Measurements from ENCODE around the gene F3. TPM values are rescaled to one million over a fixed set of nuclear protein-coding genes. Genes with fewer than 3 reads are reported as not detected.
"Not testable (repeated sequence)": the region's sequence is repeated elsewhere in the genome, so short reads cannot be mapped to it uniquely, and the experiment has no call there.

Gene F3
- total and polyA plus RNA-seq, 12 donors = 11.8 to 50.9 (median 23.9) TPM

DNA sequence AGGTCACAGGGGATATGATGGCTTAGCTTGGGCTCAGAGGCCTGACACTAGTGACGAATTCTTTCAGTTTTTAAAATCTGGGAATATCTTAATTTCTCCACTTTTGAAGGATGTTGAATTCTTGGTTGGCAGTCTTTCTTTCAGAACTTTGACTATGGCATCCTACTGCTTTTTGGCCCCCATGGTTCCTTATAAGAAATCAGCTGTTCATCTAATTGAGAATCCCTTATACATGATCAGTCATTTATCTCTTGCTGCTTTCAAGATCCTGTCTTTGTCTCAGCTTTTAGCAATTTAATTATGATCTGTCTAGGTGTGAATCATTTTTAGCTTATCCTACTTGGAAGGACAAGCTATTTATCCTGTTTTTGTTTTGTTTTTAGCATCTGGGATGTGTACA, 31.2 kb upstream of the F3 start:
- H3K36me3 ChIP-seq (replicated peaks in 1 of 2) = no peaks in the 10 kb centered on the region
- H3K27ac ChIP-seq = no peak overlapping the region
- no peaks in the 10 kb centered on the region for H3K9me3 ChIP-seq (replicated peaks in 1 of 3)
- no peaks in the 10 kb centered on the region for H3K27me3 ChIP-seq
- no peak overlapping the region for H3K4me3 ChIP-seq
- WGBS, 4 donors = 89 to 94% (median 93%) methylated on average over 1 of the region's 1 CpG
- TF ChIP-seq, protein P1, sequence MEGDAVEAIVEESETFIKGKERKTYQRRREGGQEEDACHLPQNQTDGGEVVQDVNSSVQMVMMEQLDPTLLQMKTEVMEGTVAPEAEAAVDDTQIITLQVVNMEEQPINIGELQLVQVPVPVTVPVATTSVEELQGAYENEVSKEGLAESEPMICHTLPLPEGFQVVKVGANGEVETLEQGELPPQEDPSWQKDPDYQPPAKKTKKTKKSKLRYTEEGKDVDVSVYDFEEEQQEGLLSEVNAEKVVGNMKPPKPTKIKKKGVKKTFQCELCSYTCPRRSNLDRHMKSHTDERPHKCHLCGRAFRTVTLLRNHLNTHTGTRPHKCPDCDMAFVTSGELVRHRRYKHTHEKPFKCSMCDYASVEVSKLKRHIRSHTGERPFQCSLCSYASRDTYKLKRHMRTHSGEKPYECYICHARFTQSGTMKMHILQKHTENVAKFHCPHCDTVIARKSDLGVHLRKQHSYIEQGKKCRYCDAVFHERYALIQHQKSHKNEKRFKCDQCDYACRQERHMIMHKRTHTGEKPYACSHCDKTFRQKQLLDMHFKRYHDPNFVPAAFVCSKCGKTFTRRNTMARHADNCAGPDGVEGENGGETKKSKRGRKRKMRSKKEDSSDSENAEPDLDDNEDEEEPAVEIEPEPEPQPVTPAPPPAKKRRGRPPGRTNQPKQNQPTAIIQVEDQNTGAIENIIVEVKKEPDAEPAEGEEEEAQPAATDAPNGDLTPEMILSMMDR (IDR thresholded peaks at IDR 0.05) = no peak
- TF ChIP-seq POLR2A (IDR thresholded peaks at IDR 0.05) = no peak
- no peak for DNase-seq
- no peaks in the 10 kb centered on the region for H3K4me1 ChIP-seq (replicated peaks in 1 of 2)
- intact Hi-C loops (cut with DNase I) = no loop called here

DNA sequence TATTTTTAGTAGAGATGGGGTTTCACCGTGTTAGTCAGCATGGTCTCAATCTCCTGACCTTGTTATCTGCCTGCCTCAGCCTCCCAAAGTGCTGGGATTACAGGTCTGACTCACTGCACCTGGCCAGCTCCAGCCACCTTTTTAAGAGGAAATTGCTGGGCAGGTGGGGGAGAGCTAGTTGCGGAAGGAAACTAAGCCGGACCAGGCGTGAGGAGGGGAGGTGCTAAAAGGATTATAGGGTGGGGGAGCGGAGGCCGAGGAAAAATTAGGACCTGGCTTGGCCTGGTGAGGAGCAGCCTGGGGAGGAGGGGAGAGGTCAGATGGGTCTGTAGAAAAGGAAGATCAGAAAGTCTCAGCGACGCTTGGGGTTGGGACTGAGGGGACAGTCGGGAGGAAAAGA, 29.4 kb upstream of the F3 start:
- 82 to 93% (median 85%) methylated on average over 9 of the region's 9 CpGs for WGBS, 4 donors
- H3K9me3 ChIP-seq (replicated peaks in 1 of 3); H3K4me3 ChIP-seq; DNase-seq; intact Hi-C loops (cut with DNase I); H3K36me3 ChIP-seq (replicated peaks in 1 of 2); H3K27me3 ChIP-seq; H3K27ac ChIP-seq; H3K4me1 ChIP-seq (replicated peaks in 1 of 2): not testable (repeated sequence)

DNA sequence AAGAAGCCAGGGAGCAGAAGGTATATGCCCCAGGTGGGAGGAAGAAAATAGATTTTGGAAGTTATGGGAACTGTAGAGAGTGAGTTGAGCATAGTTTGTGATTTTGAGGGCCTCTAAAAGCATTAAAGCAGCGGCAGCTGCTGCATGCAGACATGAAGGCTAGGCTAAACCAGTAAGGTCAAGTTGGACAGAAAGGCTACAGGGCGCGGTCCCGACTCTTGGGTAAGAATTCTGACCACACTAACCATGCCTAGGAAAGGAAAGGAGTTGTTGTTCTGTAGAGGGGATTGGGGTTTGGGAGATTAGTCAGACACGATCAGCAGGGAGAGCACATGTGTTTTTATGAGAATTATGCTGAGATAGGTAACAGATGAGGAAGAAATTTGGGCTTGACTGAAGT, 27.2 kb upstream of the F3 start:
- WGBS, 4 donors = 80 to 95% (median 85%) methylated on average over 5 of the region's 5 CpGs
- H3K4me3 ChIP-seq; H3K36me3 ChIP-seq (replicated peaks in 1 of 2); intact Hi-C loops (cut with DNase I); H3K9me3 ChIP-seq (replicated peaks in 1 of 3); H3K27me3 ChIP-seq; DNase-seq; H3K27ac ChIP-seq; H3K4me1 ChIP-seq (replicated peaks in 1 of 2): not testable (repeated sequence)

DNA sequence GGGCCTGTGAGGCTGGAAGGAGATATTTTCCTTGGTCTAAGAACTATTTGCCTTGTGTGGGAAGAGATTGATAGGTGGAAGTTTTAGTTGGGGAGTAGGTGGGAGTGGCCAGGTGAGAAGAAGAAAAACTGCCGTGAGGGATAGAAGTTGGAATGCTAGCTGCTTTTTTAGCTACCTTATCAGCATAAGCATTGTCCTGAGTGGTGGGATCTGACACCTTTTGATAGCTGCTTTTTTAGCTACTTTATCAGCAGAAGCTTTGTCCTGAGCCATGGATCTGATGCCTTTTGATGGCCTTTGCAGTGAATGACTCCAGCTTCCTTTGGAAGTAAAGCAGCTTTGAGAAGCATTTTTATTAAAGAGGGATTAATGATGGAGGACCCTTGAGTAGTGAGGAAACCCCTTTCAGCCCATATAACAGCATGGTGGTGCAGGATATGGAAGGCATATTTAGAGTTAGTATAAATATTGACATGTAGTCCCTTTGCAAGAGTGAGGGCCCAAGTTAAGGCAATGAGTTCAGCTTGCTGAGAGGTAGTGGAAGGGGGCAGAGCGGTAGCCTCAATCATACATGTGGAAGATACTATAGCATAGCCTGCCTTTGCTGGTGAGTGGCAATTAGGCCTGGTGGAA, 26.5 kb upstream of the F3 start:
- WGBS, 4 donors = 92 to 98% (median 96%) methylated on average over 2 of the region's 2 CpGs
- H3K4me3 ChIP-seq; H3K27ac ChIP-seq; H3K27me3 ChIP-seq; intact Hi-C loops (cut with DNase I); H3K9me3 ChIP-seq (replicated peaks in 1 of 3); H3K36me3 ChIP-seq (replicated peaks in 1 of 2); DNase-seq; H3K4me1 ChIP-seq (replicated peaks in 1 of 2): not testable (repeated sequence)

DNA sequence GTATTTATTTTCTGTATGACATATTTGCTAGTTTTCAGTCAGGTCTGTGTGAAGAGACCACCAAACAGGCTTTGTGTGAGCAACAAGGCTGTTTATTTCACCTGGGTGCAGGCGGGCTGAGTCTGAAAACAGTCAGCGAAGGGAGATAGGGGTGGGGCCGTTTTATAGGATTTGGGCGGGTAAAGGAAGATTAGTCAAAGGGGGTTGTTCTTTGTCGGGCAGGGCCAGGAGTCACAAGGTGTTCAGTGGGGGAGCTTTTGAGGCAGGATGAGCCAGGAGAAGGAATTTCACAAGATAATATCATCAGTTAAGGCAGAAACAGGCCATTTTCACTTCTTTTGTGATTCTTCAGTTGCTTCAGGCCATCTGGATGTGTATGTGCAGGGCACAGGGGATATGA, 24.9 kb upstream of the F3 start:
- WGBS, 4 donors = 71 to 79% (median 72%) methylated on average over 5 of the region's 5 CpGs
- DNase-seq; H3K9me3 ChIP-seq (replicated peaks in 1 of 3); H3K27ac ChIP-seq; H3K27me3 ChIP-seq; intact Hi-C loops (cut with DNase I); H3K36me3 ChIP-seq (replicated peaks in 1 of 2); H3K4me1 ChIP-seq (replicated peaks in 1 of 2); H3K4me3 ChIP-seq: not testable (repeated sequence)

DNA sequence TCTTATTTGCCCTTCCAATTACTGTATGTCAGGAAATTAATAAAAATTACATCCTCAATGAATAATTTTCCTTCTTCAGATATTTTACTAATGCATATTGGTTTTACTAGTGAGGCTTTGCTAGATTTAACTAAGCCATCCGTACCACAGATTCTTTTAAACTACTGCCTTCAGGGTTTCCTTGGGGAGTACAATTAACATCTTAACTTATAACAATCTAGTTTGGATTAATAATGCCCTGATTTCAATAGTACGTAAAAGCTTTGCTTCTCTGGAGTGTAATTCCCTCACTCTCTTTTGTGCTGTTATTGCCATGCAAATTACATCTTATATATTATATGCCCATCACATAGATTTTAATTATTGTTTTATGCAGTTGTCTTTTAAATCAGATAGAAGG, 24.3 kb upstream of the F3 start:
- Histone ChIP-seq H3K27ac (no peak overlapping the region), H3K9me3 (replicated peaks in 1 of 3) (no peaks in the 10 kb centered on the region), H3K27me3 (no peaks in the 10 kb centered on the region), H3K36me3 (replicated peaks in 1 of 2) (no peaks in the 10 kb centered on the region), H3K4me3 (no peak overlapping the region), H3K4me1 (replicated peaks in 1 of 2) (no peaks in the 10 kb centered on the region)
- TF ChIP-seq, protein P1 (IDR thresholded peaks at IDR 0.05) = no peak
- no peak for TF ChIP-seq POLR2A (IDR thresholded peaks at IDR 0.05)
- DNase-seq = no peak
- WGBS, 4 donors = 87 to 99% (median 93%) methylated on average over 2 of the region's 2 CpGs
- intact Hi-C loops (cut with DNase I) = no loop called here

All from adrenal gland (tissue), 12 donors.